B cell (primary cell): ENCODE measurements around the gene IL11RA.

ENCODE experiments used
- CTCF ChIP-seq: fragments of 200-600 bp; IDR thresholded peaks from one replicate; pipeline ENCODE4 v1.8.0; 2022; ENCODE audit warnings: antibody characterized with exemption, mild to moderate bottlenecking
- EZH2 ChIP-seq: IDR thresholded peaks from 2 replicates; pipeline ENCODE4 v1.6.1; 2012; ENCODE audit warnings: borderline replicate concordance, low read depth, mild to moderate bottlenecking, moderate library complexity, low read length; ENCODE audit not compliant: insufficient read depth, poor library complexity, severe bottlenecking

- no peak for TF ChIP-seq CTCF
- TF ChIP-seq EZH2, result no peak
Observed at GRCh38 chr9:34644766-34645314, 7.1 kb upstream of the IL11RA start.
